Measurements from ENCODE around the gene EDEM1.

DNA sequence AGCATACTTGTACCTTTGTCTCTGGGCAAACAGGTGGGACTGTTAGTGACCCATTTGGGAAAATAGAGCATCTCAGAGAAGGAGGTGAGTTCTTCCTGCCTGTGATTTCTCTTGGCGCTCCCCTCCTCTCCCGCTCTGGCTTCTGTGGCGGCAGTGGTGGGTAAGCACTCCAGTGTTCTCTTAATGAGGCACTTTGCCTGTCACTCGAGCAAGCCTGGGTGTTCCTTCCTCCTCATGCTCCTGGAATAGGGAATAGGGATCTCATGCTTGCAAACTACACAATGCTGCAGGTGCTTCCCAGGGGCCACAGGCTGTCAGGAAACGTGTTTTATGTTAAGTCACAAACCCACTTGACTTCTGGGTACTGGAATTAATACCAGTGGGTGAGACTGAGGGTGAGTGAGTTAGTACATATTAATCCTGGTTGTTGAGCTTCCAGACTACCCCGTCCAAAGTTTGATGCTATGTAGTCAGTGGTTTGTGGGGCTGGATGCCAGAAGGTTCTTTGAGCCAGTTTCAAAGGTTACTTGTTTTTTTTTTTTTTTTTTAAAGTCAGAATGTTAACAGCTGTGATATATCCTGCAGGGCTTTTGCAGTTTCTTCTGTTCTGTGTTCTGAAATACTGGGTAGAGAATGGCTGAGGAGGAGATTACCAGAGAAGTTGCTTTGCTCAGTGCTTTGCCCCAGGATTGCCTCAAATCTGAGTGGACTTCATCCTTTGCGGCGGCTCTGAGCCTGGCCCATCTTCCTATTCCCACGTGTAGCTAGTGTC is 30.5 kb downstream of the EDEM1 start:
- TF ChIP-seq POLR2A (IDR thresholded peaks at IDR 0.05) (no peak), POLR2AphosphoS5 (IDR thresholded peaks at IDR 0.05) (no peak), EP300 (IDR thresholded peaks at IDR 0.05) (no peak)
- TF ChIP-seq, protein P1, sequence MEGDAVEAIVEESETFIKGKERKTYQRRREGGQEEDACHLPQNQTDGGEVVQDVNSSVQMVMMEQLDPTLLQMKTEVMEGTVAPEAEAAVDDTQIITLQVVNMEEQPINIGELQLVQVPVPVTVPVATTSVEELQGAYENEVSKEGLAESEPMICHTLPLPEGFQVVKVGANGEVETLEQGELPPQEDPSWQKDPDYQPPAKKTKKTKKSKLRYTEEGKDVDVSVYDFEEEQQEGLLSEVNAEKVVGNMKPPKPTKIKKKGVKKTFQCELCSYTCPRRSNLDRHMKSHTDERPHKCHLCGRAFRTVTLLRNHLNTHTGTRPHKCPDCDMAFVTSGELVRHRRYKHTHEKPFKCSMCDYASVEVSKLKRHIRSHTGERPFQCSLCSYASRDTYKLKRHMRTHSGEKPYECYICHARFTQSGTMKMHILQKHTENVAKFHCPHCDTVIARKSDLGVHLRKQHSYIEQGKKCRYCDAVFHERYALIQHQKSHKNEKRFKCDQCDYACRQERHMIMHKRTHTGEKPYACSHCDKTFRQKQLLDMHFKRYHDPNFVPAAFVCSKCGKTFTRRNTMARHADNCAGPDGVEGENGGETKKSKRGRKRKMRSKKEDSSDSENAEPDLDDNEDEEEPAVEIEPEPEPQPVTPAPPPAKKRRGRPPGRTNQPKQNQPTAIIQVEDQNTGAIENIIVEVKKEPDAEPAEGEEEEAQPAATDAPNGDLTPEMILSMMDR (IDR thresholded peaks at IDR 0.05): no peak
